Stimulated activated CD4-positive, alpha-beta T cell treated with anti-CD3 and anti-CD28 coated beads, Interleukin-1b, Interleukin-23, amount 100 ng/mL, for 48 hours (primary cell): ENCODE results near the gene OPN1SW.
A peak's percentile ranks its signal among the peaks of the same experiment; 100 is the strongest.

Experiments
- DNase-seq: peaks from one replicate; pipeline ENCODE4 v3.0.0-alpha.2; 2020

The OPN1SW gene

DNA sequence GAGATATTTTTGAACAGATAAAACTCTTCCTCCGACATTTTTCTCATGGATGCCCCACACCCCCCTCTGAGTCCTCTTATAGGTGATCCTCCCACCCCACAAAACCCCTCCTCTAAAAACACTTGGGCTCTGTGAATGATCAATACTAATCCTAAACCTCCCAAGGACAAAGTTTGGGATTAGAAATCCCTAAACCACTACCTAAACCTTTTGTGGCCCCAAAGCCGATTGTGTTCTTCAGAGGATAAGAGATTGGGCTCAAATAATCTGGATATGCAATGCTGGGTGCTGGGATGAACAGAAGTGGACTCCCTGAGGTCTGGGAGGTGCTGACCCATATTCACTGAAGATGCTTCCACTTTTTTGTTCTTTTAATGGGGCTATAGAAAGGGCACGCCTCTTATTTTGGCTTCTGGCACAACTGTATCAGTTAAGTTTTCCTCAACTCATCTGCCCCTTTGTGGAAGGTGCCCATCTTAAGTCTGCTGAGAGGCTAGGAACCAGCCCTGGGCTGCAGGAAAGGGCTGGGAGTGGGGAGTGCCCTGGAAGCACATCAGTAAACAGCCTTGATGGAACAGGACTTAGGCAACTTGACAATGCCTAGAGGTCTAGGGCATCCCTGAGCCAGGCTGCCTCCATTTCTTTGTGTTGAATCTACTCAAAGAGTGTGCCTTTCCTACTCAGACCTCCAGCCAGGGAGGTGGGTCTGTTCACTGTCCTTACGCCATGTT is at the start of gene OPN1SW:
Gene OPN1SW (minus strand): TSS at position 51 of the 731 bp plus-strand sequence. CDS start 13 bp downstream, at position 38.
- no peak for DNase-seq

DNA sequence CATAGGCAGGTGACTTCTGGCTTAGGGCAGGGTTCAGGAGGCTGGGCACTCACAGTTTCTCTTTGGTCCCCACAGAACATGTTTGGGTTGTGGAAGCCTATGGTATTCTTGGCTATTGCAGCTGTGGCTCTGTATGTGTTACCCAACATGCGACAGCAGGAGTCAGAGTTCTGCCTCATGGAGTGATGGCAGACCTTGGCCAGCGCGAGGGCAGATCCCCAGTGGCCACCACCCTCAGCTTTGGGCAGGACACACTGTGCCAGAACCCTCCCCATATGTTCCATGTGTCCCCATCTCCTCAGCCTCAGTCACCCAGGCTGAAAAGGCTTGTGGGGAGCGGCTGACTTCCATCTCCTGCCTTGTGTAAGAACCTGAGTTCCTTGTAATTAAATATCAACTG is 46.1 kb upstream of the OPN1SW start:
- no peak for DNase-seq

- no peak for DNase-seq
These were observed 43.1 kb upstream of the OPN1SW start for GRCh38 chr7:128818694-128819093.

GRCh38 chr7:128815289-128815942 is 39.8 kb upstream of the OPN1SW start:
- no peak for DNase-seq

DNA sequence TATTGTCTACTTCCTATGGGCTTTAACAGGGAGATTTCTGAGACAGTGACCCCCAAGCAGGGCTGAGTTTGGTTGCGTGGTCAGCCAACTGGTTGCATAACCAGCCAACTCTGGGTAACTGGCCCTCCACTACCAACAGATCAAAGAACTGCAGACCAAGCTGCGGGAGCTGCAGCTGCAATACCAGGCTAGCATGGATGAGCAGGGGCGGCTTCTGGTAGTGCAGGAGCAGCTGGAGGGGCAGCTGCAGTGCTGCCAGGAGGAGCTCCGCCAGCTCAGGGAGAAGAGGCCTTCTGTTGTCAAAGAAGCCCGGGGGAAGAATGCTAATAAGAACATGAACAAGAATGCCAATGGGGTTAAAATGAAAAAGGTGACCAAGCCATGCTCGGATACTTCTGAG is 38.9 kb upstream of the OPN1SW start:
- no peak for DNase-seq

- DNase-seq = no peak
These were observed 37.0 kb upstream of the OPN1SW start for GRCh38 chr7:128812514-128813168.

DNA sequence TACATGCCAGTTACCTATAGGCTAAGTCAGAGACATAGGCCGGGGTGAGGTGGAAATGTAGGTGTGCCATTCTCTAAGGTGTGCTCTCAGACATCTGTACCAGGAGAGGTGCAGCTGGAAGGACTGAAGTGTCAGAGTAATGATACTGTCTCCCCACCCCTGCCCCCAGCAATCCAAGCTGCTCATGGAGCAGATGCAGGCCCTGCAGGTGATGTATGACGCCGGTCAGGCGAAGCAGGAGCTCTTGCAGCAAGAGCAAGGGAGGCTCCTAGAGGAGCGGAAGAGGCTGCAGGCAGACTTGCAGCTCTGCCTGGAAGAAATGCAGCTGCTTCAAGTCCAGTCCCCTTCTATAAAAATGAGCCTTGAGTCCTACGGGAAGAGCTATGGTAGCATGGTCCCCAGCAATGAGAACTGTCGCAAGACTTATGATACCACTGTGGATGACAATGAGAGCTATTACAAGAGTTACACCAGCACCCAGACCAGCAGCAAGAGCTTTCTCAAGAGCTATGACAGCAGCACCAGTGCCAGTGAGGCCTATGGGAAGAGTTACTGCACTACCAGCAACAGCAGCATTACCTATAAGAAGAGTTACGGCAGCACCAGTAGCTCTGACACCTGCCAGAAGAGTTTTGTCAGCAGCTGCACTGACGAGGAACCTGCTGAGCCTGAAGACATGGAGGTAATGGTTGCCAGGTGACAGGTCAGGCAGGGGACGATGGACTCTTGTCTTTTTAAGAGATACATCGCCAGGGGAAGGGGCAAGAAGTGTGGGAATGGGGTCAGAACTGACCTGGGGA is 36.2 kb upstream of the OPN1SW start:
- DNase-seq = no peak

GRCh38 chr7:128810997-128811396 is 35.4 kb upstream of the OPN1SW start:
- no peak for DNase-seq

GRCh38 chr7:128810473-128810872 is 34.9 kb upstream of the OPN1SW start:
- no peak for DNase-seq

DNA sequence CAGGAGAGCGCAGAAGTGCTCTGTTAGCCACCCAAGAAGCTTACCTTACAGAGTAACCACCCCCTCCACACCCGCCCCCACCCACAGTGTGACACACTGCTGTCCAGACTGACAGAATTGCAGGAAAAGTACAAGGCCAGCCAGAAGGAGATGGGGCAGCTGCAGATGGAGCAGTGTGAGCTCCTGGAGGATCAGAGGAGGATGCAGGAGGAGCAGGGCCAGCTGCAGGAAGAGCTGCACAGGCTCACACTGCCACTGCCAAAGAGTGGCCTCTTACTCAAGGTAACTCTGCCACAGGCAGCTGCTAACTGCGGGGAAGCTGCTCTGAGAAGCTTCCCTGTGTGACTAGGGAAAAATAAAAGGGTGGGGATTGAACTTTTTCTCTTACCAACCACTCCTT is 33.8 kb upstream of the OPN1SW start:
- DNase-seq = no peak

DNA sequence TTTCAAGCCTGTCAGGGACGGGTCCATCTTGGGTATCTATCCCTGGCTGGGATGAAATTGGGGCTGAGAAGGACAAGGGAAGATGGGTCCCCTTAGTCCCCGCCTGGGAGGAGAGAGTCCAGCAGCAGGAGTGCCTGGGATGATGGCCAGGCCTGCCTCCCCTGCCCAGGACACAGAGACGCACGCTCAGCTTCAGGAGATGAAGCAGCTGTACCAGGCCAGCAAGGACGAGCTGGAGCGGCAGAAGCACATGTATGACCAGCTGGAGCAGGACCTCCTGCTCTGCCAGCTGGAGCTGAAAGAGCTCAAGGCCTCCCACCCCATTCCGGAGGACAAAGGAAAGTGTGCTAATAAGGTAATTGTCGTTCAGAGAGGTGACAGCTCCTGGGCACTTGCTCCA is 31.6 kb upstream of the OPN1SW start:
- DNase-seq = no peak

- no peak for DNase-seq
These were observed 29.6 kb upstream of the OPN1SW start for GRCh38 chr7:128805225-128805624.

DNA sequence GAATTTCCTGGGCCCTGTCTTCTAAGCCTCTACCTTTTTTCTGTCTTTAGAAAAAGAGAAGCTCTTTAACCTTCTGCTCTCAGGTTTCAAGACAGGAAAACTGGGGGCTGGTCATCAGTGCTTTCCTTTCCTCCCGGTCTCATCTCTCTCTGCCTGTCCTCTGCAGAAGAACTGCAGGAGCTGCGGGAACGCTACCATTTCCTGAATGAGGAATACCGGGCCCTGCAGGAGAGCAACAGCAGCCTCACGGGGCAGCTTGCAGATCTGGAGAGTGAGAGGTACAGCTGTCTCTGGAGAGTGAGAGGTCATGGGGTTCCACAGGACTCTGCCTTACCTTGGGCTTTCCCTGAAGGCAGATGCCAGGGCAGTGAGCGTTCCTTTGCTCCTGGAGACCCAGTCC is 28.9 kb upstream of the OPN1SW start:
- DNase-seq = no peak

- no peak for DNase-seq
These were observed 26.2 kb upstream of the OPN1SW start for GRCh38 chr7:128801667-128802418.

GRCh38 chr7:128801003-128801402 is 25.4 kb upstream of the OPN1SW start:
- DNase-seq = no peak

GRCh38 chr7:128800567-128800966 is 25.0 kb upstream of the OPN1SW start:
- no peak for DNase-seq

GRCh38 chr7:128799451-128799850 is 23.9 kb upstream of the OPN1SW start:
- DNase-seq = no peak

- no peak for DNase-seq
These were observed 20.7 kb upstream of the OPN1SW start for GRCh38 chr7:128796327-128796726.

- DNase-seq = no peak
These were observed 19.5 kb upstream of the OPN1SW start for GRCh38 chr7:128795129-128795528.

- no peak for DNase-seq
These were observed 18.8 kb upstream of the OPN1SW start for GRCh38 chr7:128794436-128794835.

GRCh38 chr7:128794020-128794419 is 18.4 kb upstream of the OPN1SW start:
- peak; percentile 16 for DNase-seq

DNA sequence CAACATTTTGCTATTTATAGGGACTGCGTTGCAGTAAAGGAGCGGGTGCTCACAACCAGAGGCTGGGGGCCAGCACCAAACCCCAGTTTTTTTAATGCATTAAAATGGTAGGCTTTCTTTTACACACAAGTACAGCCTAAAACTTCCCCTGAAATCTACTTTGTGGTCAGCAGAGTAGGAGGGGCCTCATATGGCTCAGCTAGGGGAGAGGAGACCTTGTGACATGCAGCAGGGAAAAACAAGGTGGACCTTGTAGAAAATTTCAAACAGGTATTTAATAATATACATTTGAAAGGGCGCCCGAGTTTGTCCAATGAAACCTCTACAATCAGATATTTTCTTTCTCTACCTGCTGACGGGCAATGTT is 17.6 kb upstream of the OPN1SW start:
- DNase-seq = no peak
